ENCODE results near the gene RPSA.
A peak's percentile ranks its signal among the peaks of the same experiment; 100 is the strongest.
"Not testable (repeated sequence)": the region's sequence is repeated elsewhere in the genome, so short reads cannot be mapped to it uniquely, and the experiment has no call there.

Gene RPSA

GRCh38 chr3:39390181-39390580, 16.3 kb upstream of the RPSA start:
- no peak for DNase-seq

DNA sequence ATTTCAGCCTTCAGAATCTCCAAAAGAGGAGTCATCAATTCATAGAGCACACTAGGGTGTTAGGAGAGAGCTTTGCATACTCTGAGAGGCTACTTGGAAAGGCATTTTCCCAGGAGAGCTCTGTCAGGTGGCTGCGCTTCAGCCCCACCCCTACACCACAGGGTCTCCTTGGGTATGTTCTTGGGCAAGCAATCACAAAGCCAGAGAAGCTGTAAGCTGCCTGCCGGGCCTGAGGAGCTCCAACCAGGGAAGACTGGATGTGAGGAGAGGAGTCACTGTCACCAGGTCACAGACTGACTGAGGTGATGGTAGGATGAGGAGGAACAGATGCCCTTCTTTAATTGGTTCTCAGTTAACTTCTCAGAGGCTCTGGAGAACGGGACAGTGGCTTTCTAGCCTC, 9.8 kb upstream of the RPSA start:
- no peak for DNase-seq

GRCh38 chr3:39398700-39399099, 7.8 kb upstream of the RPSA start:
- no peak for DNase-seq

DNA sequence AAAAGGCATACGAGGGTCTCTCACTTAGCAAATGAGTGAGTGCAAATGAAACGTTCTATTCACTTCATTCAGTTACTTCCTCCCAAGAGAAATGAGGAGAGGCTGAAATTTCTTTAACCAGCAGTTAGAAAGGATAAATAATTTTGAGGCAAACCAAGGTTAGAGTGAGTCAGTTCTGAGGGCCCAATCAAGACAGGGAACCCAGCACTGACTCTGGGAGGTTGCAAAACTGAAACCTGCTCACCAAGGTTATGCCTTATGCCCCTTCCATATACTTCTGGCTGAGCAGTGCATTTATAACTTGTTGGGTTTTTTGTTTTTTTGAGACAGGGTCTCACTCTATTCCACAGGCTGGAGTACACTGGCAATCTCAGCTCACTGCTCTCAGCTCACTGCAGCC, 4.5 kb upstream of the RPSA start:
- no peak for DNase-seq

DNA sequence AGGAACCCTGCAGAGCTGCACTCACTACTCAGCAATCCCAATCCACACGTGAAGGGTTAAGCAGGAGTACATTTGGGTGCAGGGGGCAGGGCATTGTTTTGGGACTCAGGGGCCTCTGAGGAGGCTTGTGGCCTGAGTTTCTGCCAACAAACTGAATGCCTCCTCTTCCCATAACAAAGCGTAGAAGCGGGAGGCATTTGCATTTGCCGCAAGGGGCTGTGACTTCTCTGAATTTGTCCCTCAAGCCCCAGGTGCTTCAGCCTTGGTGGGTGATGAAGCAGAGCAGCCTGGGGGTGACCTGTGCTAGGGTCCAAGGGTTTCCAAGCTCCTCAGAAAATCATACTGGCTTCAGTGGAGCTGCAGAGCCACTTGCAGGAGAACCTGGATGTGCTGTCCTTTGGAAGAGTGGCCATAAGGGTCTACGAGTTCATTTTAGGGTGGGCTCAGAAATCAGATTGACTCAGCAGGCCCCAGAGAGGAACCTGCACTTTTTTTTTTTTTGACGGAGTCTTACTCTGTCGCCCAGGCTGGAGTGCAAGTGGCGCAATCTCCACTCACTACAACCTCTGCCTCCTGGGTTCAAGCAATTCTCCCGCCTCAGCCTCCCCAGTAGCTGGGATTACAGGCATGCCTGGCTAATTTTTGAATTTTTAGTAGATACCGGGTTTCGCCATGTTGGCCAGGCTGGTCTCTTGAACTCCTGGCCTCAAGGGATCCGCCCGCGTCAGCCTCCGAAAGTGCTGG, 1.4 kb upstream of the RPSA start:
- no peak for DNase-seq

DNA sequence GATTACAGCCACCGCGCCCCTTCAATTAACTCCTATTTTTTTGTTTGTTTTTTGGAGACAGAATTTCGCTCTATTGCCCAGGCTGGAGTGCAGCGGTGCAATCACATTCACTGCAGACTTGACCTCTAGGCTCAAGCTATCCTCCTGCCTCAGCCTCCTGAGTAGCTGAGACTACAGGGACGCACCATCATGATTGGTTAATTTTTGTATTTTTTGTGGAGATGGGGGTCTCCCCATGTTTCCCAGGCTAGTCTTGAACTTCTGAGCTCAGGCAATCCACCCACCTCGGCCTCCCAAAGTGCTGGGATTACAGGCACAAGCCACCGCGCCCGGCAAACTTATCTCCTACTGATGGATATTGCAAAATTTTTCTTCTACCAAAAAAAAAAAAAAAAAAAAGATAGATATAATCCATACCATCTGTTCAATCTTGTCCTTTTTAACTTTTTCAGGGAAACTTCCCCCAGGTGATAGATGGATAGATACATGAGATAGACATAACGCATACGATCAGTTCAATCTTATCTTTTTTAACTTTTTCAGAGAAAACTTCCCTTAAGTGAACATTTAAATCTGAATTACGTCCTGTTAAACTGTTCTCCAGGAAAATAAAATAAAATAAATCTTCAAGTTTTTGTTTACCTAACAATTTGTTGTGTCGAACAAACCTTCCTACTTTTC, 693 bp upstream of the RPSA start:
- no peak for DNase-seq

DNA sequence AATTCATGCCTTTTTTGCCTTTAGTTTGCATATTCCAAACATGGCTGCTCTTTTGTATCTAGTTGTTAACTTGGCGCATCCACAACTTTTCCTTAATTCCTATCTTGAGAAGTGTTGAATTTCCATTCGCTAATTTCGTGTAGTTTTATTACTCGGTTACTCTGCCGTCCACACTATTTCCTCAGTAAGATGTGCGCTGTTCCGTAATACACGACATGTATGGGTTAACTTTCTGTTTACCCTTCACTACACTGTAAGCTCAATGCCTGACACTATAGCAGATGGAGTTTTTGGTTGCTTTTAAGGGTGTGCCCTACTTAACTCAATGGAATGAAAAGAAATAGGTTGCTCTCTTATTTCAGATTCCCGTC, 724 bp downstream of the RPSA start:
- DNase-seq, result no peak

GRCh38 chr3:39407773-39408492, 1.4 kb downstream of the RPSA start:
- DNase-seq, result no peak

DNA sequence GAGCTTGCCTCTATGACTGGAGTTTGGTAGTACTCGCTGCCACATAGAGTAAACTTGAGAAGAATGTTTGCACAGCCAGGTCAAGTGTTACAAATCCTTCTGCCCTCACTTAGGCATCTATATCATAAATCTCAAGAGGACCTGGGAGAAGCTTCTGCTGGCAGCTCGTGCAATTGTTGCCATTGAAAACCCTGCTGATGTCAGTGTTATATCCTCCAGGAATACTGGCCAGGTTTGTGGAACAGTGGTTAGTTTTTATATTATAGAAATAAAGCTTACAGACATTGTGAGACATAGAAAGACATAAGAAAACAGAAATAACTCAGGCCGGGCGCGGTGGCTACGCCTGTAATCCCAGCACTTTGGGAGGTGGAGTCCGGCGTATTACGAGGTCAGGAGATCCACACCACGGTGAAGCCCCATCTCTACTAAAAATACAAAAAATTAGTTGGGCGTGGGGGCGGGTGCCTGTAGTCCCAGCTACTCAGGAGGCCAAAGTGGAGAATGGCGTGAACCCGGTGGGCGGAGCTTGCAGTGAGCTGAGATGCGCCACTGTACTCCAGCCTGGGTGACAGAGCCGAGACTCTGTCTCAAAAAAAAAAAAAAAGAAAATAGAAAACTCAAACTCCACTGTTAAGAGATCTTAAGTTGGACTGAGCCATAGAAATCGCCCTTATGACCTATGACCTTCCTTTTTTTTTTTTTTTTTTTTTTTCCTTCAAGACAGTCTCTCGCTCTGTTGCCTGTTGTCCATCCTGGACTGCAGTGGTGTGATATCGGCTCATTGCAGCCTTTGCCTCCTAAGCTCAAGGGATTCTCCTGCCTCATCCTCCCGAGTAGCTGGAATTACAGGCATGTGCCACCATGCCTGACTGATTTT, 2.2 kb downstream of the RPSA start:
- peak; percentile 37 to 38 for DNase-seq

DNA sequence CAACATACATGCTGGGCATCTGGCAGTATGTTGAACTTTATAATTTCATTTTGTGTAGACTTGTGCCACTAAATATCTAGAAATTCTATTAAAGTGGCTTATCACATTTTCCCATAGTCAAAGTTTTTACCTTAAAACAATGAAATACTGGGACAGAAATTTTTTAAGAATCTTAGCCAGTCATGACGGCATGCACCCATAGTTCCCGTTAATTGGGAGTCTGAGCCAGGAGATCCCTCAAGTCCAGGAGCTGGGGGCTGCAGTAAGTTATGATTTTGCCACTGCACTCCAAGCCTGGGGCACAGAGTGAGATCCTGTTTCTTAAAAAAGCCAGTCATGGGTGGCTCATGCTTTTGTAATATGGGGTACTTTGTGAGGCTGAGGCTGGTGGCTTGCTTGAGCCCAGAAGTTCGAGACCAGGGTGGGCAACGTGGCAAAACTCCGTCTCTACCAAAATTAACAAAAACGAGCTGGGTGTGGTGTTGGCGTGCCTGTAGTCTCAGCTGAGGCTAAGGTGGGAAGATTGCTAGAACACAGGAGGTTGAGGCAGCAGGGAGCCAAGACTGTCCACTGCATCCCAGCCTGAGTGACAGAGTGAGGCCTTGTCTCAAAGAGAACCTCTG, 3.1 kb downstream of the RPSA start:
- no peak for DNase-seq

DNA sequence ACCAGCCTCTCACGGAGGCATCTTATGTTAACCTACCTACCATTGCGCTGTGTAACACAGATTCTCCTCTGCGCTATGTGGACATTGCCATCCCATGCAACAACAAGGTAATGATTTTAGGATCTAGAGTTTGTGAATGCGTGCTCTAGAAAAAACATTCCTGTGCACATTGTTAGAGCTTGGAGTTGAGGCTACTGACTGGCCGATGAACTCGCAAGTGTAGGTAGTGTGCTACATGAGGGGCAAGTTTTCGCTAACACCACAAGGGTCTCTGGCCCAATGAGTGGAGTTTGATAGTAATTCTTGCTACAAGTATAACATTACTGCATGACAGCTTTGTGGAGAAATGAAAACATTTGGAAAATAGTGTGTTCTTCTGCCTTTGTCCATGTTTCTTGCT, 4.4 kb downstream of the RPSA start:
- DNase-seq, result no peak

GRCh38 chr3:39412668-39413260, 6.2 kb downstream of the RPSA start:
- DNase-seq, result no peak

DNA sequence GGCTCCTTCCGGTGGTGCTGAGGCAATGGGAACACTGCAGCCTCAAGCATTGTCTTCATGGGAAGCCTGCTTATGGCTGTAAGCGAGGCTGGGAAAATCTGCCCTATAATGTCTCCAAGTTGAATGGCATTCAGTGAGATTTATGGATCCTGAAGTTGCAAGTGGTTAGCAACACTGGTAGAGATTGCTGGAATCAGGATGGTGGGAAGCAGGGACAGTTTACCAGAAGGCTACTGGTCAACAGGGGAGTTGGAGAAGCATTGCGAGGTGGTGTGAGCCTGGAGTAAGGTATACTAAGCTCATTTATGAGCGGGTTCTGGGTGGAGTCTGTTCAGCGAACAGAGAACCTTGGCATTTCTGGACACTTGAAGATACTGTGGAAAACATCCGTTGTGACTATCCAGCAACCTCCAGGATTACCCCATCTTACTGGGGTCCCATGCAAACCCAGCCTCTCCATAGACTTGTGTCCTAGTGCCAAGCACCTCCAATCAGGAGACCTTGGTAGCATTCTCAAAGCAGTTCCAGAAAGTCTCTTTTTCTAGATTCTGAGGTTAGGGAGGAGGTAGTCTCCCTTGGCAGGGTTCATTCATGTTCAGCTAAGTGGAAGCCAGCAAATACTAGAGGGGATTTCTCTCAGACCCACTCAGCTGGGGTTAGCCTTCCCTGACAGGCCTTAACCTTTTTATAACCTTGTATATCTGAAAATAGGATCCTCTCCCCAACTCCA, 7.3 kb downstream of the RPSA start:
- DNase-seq, result no peak

GRCh38 chr3:39414421-39414907, 7.9 kb downstream of the RPSA start:
- no peak for DNase-seq

- DNase-seq, result not testable (repeated sequence)
These were observed 8.8 kb downstream of the RPSA start for GRCh38 chr3:39415302-39415701.

DNA sequence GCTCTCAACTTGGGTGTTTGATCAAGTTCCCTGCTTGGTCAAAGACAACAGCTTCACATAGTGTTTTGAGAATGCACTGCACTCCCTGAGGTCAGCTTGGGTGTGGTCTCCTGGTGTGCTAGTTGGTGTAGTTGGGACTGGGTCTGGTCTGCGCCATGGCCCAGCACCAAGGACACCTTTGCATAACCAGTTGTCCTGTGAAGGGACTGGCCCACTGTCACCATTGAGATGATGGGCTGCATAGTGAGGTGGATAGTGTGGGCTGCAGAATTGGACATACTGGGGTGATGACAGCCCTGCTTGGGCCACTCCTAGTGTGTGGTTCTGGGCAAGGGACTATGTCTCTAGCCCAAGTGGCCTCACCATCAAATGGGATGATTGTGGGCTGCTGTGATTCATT, 9.5 kb downstream of the RPSA start:
- no peak for DNase-seq

GRCh38 chr3:39416998-39417397, 10.5 kb downstream of the RPSA start:
- DNase-seq, result not testable (repeated sequence)

DNA sequence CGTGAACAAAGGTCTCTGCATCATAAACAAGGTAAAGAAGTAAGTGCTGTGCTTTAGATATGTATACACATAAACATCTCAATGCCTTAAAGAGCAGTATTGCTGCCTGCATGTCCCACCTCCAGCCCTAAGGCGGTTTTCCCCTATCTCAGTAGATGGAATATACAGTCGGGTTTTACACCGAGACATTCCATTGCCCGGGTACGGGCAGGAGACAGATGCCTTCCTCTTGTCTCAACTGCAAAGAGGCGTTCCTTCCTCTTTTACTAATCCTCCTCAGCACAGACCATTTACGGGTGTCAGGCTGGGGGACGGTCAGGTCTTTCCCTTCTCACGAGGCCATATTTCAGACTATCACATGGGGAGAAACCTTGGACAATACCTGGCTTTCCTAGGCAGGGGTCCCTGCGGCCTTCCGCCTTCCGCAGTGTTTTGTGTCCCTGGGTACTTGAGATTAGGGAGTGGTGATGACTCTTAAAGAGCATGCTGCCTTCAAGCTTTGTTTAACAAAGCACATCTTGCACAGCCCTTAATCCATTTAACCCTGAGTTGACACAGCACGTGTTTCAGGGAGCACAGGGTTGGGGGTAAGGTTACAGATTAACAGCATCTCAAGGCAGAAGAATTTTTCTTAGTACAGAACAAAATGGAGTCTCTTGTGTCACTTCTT, 12.2 kb downstream of the RPSA start:
- DNase-seq, result not testable (repeated sequence)

- DNase-seq, result no peak
These were observed 13.3 kb downstream of the RPSA start for GRCh38 chr3:39419742-39420315.

GRCh38 chr3:39420543-39420942, 14.0 kb downstream of the RPSA start:
- DNase-seq, result no peak

Measured in activated CD4-positive, alpha-beta T cell treated with anti-CD3 and anti-CD28 coated beads, Interleukin-2, amount 50 U/mL, for 4 hours (primary cell).